H9 (cell line): ENCODE data around the gene GRK4. TPM values are rescaled to one million over a fixed set of nuclear protein-coding genes. Genes with fewer than 3 reads are reported as not detected.

Source experiments
- DNase-seq: peaks from one replicate; pipeline ENCODE4 v3.0.0-alpha.2; 2017
- H2AFZ ChIP-seq: one replicate; pipeline ENCODE4 v1.6.1; 2013; ENCODE audit warnings: mild to moderate bottlenecking, low read length, control low read depth, moderate library complexity
- H2AK5ac ChIP-seq: 2 replicates; pipeline ENCODE4 v1.6.1; 2013; ENCODE audit warnings: low read length, control low read depth, mixed read lengths; ENCODE audit not compliant: insufficient read length
- H2BK120ac ChIP-seq: one replicate; pipeline ENCODE4 v1.6.1; 2013; ENCODE audit warnings: low read depth, mild to moderate bottlenecking, low read length, control low read depth, inconsistent platforms; ENCODE audit not compliant: poor library complexity, severe bottlenecking
- H2BK12ac ChIP-seq: 2 replicates; pipeline ENCODE4 v1.6.1; 2013; ENCODE audit warnings: low read length, control low read depth, mixed read lengths, low read depth; ENCODE audit not compliant: insufficient read length
- H2BK15ac ChIP-seq: 2 replicates; pipeline ENCODE4 v1.6.1; 2013; ENCODE audit warnings: low read depth, low read length, control low read depth
- H2BK20ac ChIP-seq: one replicate; pipeline ENCODE4 v1.6.1; 2013; ENCODE audit warnings: low read depth, mild to moderate bottlenecking, low read length, control low read depth, inconsistent platforms; ENCODE audit not compliant: poor library complexity, severe bottlenecking
- H2BK5ac ChIP-seq: 2 replicates; pipeline ENCODE4 v1.6.1; 2013; ENCODE audit warnings: low read length, control low read depth, mixed read lengths; ENCODE audit not compliant: insufficient read length
- H3K14ac ChIP-seq: 2 replicates; pipeline ENCODE4 v1.6.1; 2013; ENCODE audit warnings: low read length, control low read depth; ENCODE audit not compliant: insufficient read depth
- H3K18ac ChIP-seq: 2 replicates; pipeline ENCODE4 v1.6.1; 2013; ENCODE audit warnings: low read depth, mild to moderate bottlenecking, mixed read lengths, low read length, control low read depth; ENCODE audit not compliant: insufficient read length
- H3K23ac ChIP-seq: 2 replicates; pipeline ENCODE4 v1.6.1; 2013; ENCODE audit warnings: low read length, control low read depth, mixed read lengths, low read depth; ENCODE audit not compliant: insufficient read length
- H3K23me2 ChIP-seq: 2 replicates; pipeline ENCODE4 v1.6.1; 2013; ENCODE audit warnings: low read depth, mild to moderate bottlenecking, mixed read lengths, low read length, control low read depth; ENCODE audit not compliant: insufficient read length, poor library complexity, severe bottlenecking
- H3K27ac ChIP-seq: 2 replicates; pipeline ENCODE4 v1.5.1; 2013; ENCODE audit warnings: low read length, control low read depth, mixed read lengths, low read depth; ENCODE audit not compliant: insufficient read length
- H3K27me3 ChIP-seq: 2 replicates; pipeline ENCODE4 v1.6.1; 2013; ENCODE audit warnings: low read length, control low read depth, inconsistent platforms; ENCODE audit not compliant: insufficient read depth
- H3K4ac ChIP-seq: 2 replicates; pipeline ENCODE4 v1.6.1; 2013; ENCODE audit warnings: low read depth, mild to moderate bottlenecking, control low read depth, inconsistent platforms, low read length, moderate library complexity
- H3K4me1 ChIP-seq: 2 replicates; pipeline ENCODE4 v1.6.1; 2013; ENCODE audit warnings: low read length, control low read depth, inconsistent platforms; ENCODE audit not compliant: insufficient read depth
- H3K4me2 ChIP-seq: 2 replicates; pipeline ENCODE4 v1.6.1; 2013; ENCODE audit warnings: low read length, control low read depth, mixed read lengths; ENCODE audit not compliant: insufficient read length, insufficient read depth
- H3K56ac ChIP-seq: 2 replicates; pipeline ENCODE4 v1.6.1; 2013; ENCODE audit warnings: low read depth, mild to moderate bottlenecking, mixed read lengths, low read length, control low read depth; ENCODE audit not compliant: insufficient read length
- H3K79me1 ChIP-seq: 2 replicates; pipeline ENCODE4 v1.6.1; 2013; ENCODE audit warnings: low read depth, mild to moderate bottlenecking, moderate library complexity, low read length, control low read depth, inconsistent platforms; ENCODE audit not compliant: insufficient read depth, poor library complexity, severe bottlenecking
- H3K79me2 ChIP-seq: 2 replicates; pipeline ENCODE4 v1.6.1; 2013; ENCODE audit warnings: low read length, control low read depth, inconsistent platforms; ENCODE audit not compliant: insufficient read depth
- H3K9ac ChIP-seq: 2 replicates; pipeline ENCODE4 v1.6.1; 2013; ENCODE audit warnings: low read length, control low read depth, mixed read lengths; ENCODE audit not compliant: insufficient read length; ENCODE audit errors: extremely low read depth
- H3K9me3 ChIP-seq: one replicate; pipeline ENCODE4 v1.6.1; 2013; ENCODE audit warnings: low read depth, low read length, inconsistent platforms; ENCODE audit not compliant: control insufficient read depth
- H3T11ph ChIP-seq: one replicate; pipeline ENCODE4 v1.6.1; 2013; ENCODE audit warnings: mild to moderate bottlenecking, low read length, control low read depth, inconsistent platforms
- H4K20me1 ChIP-seq: one replicate; pipeline ENCODE4 v1.6.1; 2013; ENCODE audit not compliant: control insufficient read depth, insufficient read length, insufficient read depth
- H4K5ac ChIP-seq: 2 replicates; pipeline ENCODE4 v1.6.1; 2013; ENCODE audit warnings: low read depth, mild to moderate bottlenecking, mixed read lengths, low read length, control low read depth; ENCODE audit not compliant: insufficient read length
- H4K8ac ChIP-seq: replicated peaks from 2 replicates; pipeline ENCODE4 v1.6.1; 2013; ENCODE audit warnings: low read length, control low read depth, mixed read lengths, low read depth; ENCODE audit not compliant: insufficient read length
- H4K91ac ChIP-seq: 2 replicates; pipeline ENCODE4 v1.6.1; 2013; ENCODE audit warnings: low read depth, mild to moderate bottlenecking, moderate library complexity, mixed read lengths, low read length, control low read depth; ENCODE audit not compliant: insufficient read length
- H3K27ac Mint-ChIP-seq, 3 experiments: 2 replicates in 2 of 3; 3 replicates in 1 of 3; pipeline ENCODE4 v1.8.0; 2020 to 2021; ENCODE audit warnings: mixed read lengths in 3 of 3, mild to moderate bottlenecking in 1 of 3, moderate library complexity in 1 of 3
- H3K27me3 Mint-ChIP-seq: 2 replicates; pipeline ENCODE4 v1.8.0; 2021; ENCODE audit warnings: low read depth, mild to moderate bottlenecking, moderate library complexity, mixed read lengths
- H3K36me3 Mint-ChIP-seq, 3 experiments: 2 replicates in 2 of 3; 3 replicates in 1 of 3; pipeline ENCODE4 v1.8.0; 2020 to 2021; ENCODE audit warnings: low read depth in 3 of 3, mixed read lengths in 3 of 3; ENCODE audit not compliant: insufficient read depth in 1 of 3
- H3K4me1 Mint-ChIP-seq, 2 experiments: 2 replicates each; pipeline ENCODE4 v1.8.0; 2020; ENCODE audit warnings: mixed read lengths in 2 of 2
- H3K4me3 Mint-ChIP-seq, 2 experiments: 2 replicates in 1 of 2; 3 replicates in 1 of 2; pipeline ENCODE4 v1.8.0; 2020 to 2021; ENCODE audit warnings: mild to moderate bottlenecking in 2 of 2, mixed read lengths in 2 of 2, moderate library complexity in 1 of 2
- H3K9me3 Mint-ChIP-seq, 2 experiments: 2 replicates in 1 of 2; 3 replicates in 1 of 2; pipeline ENCODE4 v1.8.0; 2020; ENCODE audit warnings: mild to moderate bottlenecking in 2 of 2, mixed read lengths in 2 of 2, moderate library complexity in 1 of 2
- CTCF ChIP-seq: fragments of 200-600 bp; sonication (generic); conservative IDR thresholded peaks from 3 replicates; pipeline ENCODE4 v1.8.0; 2021; ENCODE audit warnings: antibody characterized with exemption, mild to moderate bottlenecking
- WGBS: extraction: QIAGEN DNeasy Blood & Tissue Kit; methylation state at CpG from one replicate; pipeline ENCODE4 v1.1.7; 2013; ENCODE audit warnings: missing lambda C conversion rate, low lambda C conversion rate, mixed read lengths; ENCODE audit not compliant: insufficient read length; ENCODE audit errors: extremely low coverage; 5-methylcytosine and 5-hydroxymethylcytosine counted together
- total RNA-seq: library from RNA; stranded (reverse); gene quantifications from 2 replicates; pipeline ENCODE4 v1.2.1, GENCODE V29; 2021

Gene GRK4
- total RNA-seq, 1 experiment from 2014 or later = 4.8 TPM

- Histone ChIP-seq H3K9me3 (no peaks in the 10 kb centered on the region), H2BK12ac (no peak overlapping the region), H4K91ac (no peak overlapping the region), H3K4me2 (no peak overlapping the region), H2BK5ac (no peak overlapping the region), H4K8ac (no peak overlapping the region), H3K4me1 (no peaks in the 10 kb centered on the region), H3K79me2 (no peaks in the 10 kb centered on the region), H3K4ac (no peak overlapping the region), H3K27me3 (no peaks in the 10 kb centered on the region), H3K23me2 (no peaks in the 10 kb centered on the region), H3T11ph (no peak overlapping the region), H3K79me1 (no peaks in the 10 kb centered on the region), H3K18ac (no peak overlapping the region), H4K20me1 (no peaks in the 10 kb centered on the region), H3K9ac (no peak overlapping the region), H2AFZ (no peak overlapping the region), H2AK5ac (no peak overlapping the region), H2BK120ac (no peak overlapping the region), H4K5ac (no peak overlapping the region), H3K27ac (no peak overlapping the region), H3K23ac (no peak overlapping the region), H2BK20ac (no peak overlapping the region), H2BK15ac (no peak overlapping the region), H3K14ac (no peak overlapping the region), H3K56ac (no peak overlapping the region)
- no peak for TF ChIP-seq CTCF
- Mint-ChIP-seq H3K9me3 (no peaks in the 10 kb centered on the region), H3K36me3 (no peaks in the 10 kb centered on the region), H3K27me3 (no peaks in the 10 kb centered on the region; the same call in 1 of the 2 replicates), H3K27ac (no peak overlapping the region), H3K4me3 (no peak overlapping the region), H3K4me1 (0 out of 4 replicates have a peak, but pooled peaks cover 0 to 2% of the 10 kb centered on the region in 2 experiments)
- no peak for DNase-seq
- no CpG with 5 or more reads among the region's 2 CpGs for WGBS
These were observed 44.4 kb downstream of the GRK4 start for GRCh38 chr4:3007724-3008123.
